Immature natural killer cell (primary cell): ENCODE data around the gene FLNB. TPM values are rescaled to one million over a fixed set of nuclear protein-coding genes. Genes with fewer than 3 reads are reported as not detected.
"Not testable (repeated sequence)": the region's sequence is repeated elsewhere in the genome, so short reads cannot be mapped to it uniquely, and the experiment has no call there.

Experiments used
- DNase-seq, 3 donors: peaks; one replicate each; pipeline ENCODE4 v3.0.0; 2022; ENCODE audit warnings: mixed read lengths in 1 of 3
- H3K27ac Mint-ChIP-seq, 6 donors: one replicate each; pipeline ENCODE4 v1.8.0; 2020; ENCODE audit warnings: mixed read lengths in 6 of 6, mild to moderate bottlenecking in 5 of 6, inconsistent platforms in 4 of 6, moderate library complexity in 3 of 6
- H3K27me3 Mint-ChIP-seq, 3 donors: one replicate each; pipeline ENCODE4 v1.8.0; 2020 to 2021; ENCODE audit warnings: low read depth in 3 of 3, mild to moderate bottlenecking in 3 of 3, mixed read lengths in 3 of 3, moderate library complexity in 3 of 3, inconsistent platforms in 1 of 3
- H3K36me3 Mint-ChIP-seq, 3 donors: one replicate each; pipeline ENCODE4 v1.8.0; 2020; ENCODE audit warnings: mixed read lengths in 3 of 3, inconsistent platforms in 2 of 3, mild to moderate bottlenecking in 2 of 3
- H3K4me1 Mint-ChIP-seq, 2 donors: one replicate each; pipeline ENCODE4 v1.8.0; 2020; ENCODE audit warnings: inconsistent platforms in 2 of 2, mild to moderate bottlenecking in 2 of 2, mixed read lengths in 2 of 2, moderate library complexity in 1 of 2
- H3K4me3 Mint-ChIP-seq, 5 donors: one replicate each; pipeline ENCODE4 v1.8.0; 2020; ENCODE audit warnings: mild to moderate bottlenecking in 5 of 5, mixed read lengths in 5 of 5, inconsistent platforms in 3 of 5, moderate library complexity in 3 of 5
- H3K9me3 Mint-ChIP-seq, 6 donors: one replicate each; pipeline ENCODE4 v1.8.0; 2020; ENCODE audit warnings: mild to moderate bottlenecking in 6 of 6, mixed read lengths in 6 of 6, inconsistent platforms in 4 of 6, moderate library complexity in 3 of 6
- polyA plus RNA-seq, 3 donors: library from polyadenylated mRNA; unstranded; fragments of 300-500 nt; fragmentation: Illumina TruSeq; gene quantifications; one replicate each; pipeline ENCODE4 v1.2.3, GENCODE V29; 2021

The FLNB gene
- polyA plus RNA-seq, 3 donors from 2014 or later, result 0.94 to 14.9 (median 7.5) TPM

DNA sequence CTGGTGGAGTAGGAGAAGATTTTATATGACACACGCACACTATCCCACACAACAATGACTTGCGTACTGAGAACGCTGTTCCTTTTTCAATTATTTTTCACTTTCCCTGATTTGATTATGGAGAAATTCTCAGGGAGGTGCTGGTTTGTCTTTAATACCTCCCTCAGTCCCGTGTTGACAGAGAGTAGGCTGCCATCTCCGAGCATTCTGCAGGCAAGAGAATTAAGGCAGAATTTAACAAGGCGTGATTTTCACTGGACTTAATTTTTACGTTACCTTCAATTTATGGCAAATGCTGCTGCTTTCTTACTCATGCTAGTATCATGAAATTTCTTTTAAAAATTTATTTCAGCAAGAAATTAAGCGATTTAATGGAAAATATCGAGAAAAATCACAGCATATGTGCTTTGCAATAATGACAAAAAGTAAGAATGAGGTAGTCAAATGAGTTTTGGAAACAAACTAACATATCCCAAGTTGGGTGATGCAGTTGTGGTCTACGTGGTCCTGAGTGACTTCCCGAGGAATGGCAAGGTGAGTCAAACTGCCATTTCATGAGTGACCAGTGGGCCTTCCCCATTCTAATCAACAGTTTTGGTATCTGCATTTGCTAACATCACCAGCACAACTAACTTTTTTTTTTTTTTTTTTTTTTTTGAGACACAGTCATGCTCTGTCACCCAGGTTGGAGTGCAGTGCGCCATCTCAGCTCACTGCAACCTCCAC is 185.6 kb downstream of the FLNB start:
- Mint-ChIP-seq H3K27ac (no peak overlapping the region), H3K4me3 (no peak overlapping the region), H3K4me1 (no peaks in the 10 kb centered on the region), H3K36me3 (no peaks in the 10 kb centered on the region), H3K9me3 (no peaks in the 10 kb centered on the region), H3K27me3 (peaks cover 0 to 4% (median 0%) of the 10 kb centered on the region in 3 donors)
- DNase-seq, result no peak

DNA sequence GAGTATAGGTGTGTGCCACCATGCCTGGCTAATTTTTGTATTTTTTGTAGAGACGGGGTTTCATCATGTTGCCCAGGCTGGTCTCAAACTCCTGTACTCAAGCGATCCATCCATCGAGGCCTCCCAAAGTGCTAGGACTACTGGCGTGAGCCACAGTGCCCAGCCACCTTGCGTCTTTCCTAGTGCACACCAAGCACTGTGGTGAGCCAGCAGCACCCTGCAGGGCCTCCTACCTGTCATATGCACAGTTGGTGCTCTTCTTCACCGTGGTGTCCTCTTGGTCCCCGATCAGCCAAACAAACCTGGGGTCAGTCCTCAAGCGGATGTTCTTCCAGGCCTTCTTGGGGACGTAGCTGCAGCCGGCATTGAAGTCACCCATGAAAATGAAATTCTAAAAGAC is 189.4 kb downstream of the FLNB start:
- DNase-seq, result no peak
- peaks cover 0 to 6% (median 2%) of the 10 kb centered on the region in 3 donors for H3K27me3 Mint-ChIP-seq
- H3K4me1 Mint-ChIP-seq, result peaks cover 4 to 11% of the 10 kb centered on the region in 2 donors
- H3K27ac Mint-ChIP-seq, result no peak overlapping the region
- H3K9me3 Mint-ChIP-seq, result no peaks in the 10 kb centered on the region
- no peak overlapping the region for H3K4me3 Mint-ChIP-seq
- H3K36me3 Mint-ChIP-seq, result no peaks in the 10 kb centered on the region

DNA sequence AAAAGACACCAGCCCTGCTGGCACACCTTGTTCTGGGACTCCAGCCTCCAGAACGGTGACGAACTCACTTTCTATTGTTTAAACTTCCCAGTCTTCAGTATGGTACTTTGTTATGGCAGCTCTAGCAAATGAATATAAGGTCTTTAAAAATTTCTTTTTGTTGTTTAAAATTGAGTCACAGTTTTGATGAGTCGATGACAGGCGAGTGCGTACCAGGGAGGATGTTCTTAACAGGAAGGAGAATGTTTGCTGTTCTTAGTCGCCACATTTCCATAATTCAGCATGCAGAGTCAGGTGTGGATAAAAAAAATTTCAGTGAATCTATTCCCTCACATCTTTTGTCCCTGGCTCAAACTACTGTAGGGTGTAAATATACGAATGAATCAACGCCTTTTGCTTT is 190.1 kb downstream of the FLNB start:
- Mint-ChIP-seq H3K4me1 (peaks cover 6 to 11% of the 10 kb centered on the region in 2 donors), H3K36me3 (no peaks in the 10 kb centered on the region), H3K4me3 (no peak overlapping the region), H3K9me3 (no peaks in the 10 kb centered on the region), H3K27ac (no peak overlapping the region), H3K27me3 (peaks cover 0 to 11% (median 2%) of the 10 kb centered on the region in 3 donors)
- no peak for DNase-seq

DNA sequence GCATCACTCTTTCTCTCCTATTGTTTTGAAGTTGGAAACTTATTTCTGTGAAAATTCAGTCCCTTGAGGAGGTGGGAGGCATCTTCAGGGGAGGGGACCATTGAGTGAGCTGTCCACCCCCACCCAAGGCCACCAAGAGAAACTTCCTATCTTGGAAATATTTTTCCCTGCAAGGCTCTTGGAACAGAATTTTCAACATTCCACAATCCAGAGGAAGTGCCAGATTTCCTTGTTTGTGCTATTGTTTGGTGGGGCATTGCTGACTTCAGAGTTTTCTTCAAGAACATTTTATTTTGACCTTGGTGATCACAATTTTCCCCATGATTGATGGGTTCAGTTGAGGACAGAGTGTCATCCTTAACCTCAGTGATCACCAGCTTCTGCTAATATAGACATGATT is 190.6 kb downstream of the FLNB start:
- peaks cover 0 to 12% (median 2%) of the 10 kb centered on the region in 3 donors for H3K27me3 Mint-ChIP-seq
- no peak overlapping the region for H3K4me3 Mint-ChIP-seq
- H3K4me1 Mint-ChIP-seq, result peaks cover 6 to 11% of the 10 kb centered on the region in 2 donors
- DNase-seq, result no peak
- no peaks in the 10 kb centered on the region for H3K36me3 Mint-ChIP-seq
- no peaks in the 10 kb centered on the region for H3K9me3 Mint-ChIP-seq
- H3K27ac Mint-ChIP-seq, result no peak overlapping the region

DNA sequence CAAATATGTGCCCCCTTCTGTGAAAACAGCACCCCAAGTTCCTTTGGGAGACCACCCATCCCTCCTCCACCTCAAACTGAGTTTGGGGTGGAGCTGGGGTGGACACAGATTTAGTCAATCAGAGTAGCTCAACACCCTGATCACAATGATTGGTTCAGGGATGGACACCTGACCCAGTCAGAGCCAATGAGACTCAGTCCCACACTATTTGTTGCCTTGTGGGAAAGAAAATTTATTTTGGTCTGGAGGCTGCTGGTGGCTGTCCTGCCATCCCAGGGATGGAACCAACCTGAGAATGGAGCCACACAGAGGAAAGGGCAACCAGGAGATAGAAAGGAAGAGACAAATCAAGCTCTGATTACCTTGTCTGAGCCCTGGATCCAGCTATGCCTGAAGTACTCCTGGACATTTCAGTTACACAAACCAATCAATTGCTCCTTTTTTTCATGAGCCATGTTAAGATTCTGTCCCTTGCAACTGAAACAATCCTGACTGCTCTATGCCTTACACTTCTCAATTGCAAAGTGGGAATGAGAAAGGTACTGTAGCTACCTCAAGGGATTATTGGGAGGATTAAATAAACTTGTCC is 192.0 kb downstream of the FLNB start:
- Mint-ChIP-seq H3K27me3 (peaks cover 0 to 13% (median 2%) of the 10 kb centered on the region in 3 donors), H3K4me3 (no peak overlapping the region), H3K36me3 (no peaks in the 10 kb centered on the region), H3K4me1 (peaks cover 6 to 11% of the 10 kb centered on the region in 2 donors), H3K9me3 (no peaks in the 10 kb centered on the region), H3K27ac (no peak overlapping the region)
- no peak for DNase-seq

DNA sequence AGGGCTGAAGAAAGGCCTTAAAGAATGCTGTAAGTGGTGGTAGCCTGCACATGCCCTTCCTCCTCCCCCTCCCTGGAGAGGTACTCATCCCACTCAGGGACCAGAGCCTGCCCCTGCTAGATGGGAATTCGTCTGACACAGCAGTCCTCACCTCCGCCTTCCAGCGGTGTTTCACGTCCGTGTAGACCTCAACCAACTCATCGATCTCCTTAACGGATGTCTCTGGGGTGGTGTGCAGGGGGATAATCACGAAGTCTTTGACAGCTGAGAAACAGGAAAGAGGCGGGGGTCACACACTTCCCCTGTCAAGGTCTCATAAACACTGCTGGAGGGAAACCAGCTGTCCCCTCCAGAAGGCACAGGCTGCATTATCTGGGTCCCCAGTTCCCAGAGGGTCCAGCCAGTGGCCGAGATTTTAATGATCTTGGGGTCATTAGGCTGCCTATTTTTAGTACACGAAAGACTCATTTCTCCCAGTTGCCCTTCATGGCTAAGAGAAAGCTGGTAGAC is 192.7 kb downstream of the FLNB start:
- Mint-ChIP-seq H3K4me3 (peak overlapping the region in 1 of 5 donors; percentile 34), H3K4me1 (peaks cover 6 to 11% of the 10 kb centered on the region in 2 donors), H3K9me3 (no peaks in the 10 kb centered on the region), H3K36me3 (no peaks in the 10 kb centered on the region), H3K27me3 (peaks cover 0 to 12% (median 2%) of the 10 kb centered on the region in 3 donors), H3K27ac (no peak overlapping the region)
- no peak for DNase-seq

DNA sequence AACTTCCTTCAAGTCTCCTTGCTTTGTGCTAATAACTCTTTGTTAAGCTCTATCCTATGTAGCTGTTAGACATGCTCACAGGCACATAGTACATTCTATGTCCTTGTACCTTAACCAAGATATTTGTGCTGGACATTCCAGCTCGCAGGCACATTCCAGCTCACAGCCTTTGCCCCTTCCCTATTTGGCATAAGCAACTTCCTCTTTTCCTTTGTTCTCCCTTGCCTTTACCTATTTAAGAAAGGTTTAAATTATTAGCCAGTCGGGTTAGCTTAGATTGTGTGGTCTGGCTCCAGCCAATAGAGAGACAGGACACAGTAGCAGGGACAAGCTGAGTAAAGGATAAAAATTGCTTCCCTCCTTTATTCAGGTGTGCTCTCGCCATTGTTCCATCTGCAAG is 193.2 kb downstream of the FLNB start:
- H3K27me3 Mint-ChIP-seq, result peaks cover 0 to 11% (median 2%) of the 10 kb centered on the region in 3 donors
- peaks cover 6 to 11% of the 10 kb centered on the region in 2 donors for H3K4me1 Mint-ChIP-seq
- H3K9me3 Mint-ChIP-seq, H3K4me3 Mint-ChIP-seq, DNase-seq, H3K36me3 Mint-ChIP-seq, H3K27ac Mint-ChIP-seq: not testable (repeated sequence)

DNA sequence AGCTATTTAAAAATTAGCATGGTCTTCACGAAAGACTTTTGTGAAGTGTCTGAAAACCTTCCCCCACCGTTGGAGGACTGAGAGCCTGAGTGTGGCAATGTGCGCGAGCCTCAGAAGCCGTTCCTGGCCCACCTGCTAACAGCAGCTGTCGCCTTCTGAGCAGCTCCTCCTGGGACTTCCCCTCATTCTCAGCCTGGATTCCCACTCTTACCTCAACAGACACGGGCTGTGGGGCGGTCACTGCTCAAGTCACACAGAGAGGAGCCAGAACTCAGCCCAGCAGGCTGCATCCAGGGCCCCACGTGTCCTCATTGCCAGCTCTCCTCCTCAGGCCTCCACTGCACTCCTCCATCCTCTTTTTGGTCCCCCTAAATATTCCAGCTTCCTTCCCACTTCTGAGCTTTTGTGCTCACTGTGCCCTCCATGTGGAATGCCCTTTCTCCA is 194.7 kb downstream of the FLNB start:
- Mint-ChIP-seq H3K36me3 (no peaks in the 10 kb centered on the region), H3K27ac (no peak overlapping the region), H3K27me3 (peaks cover 0 to 9% (median 2%) of the 10 kb centered on the region in 3 donors), H3K9me3 (no peaks in the 10 kb centered on the region), H3K4me3 (no peak overlapping the region), H3K4me1 (peaks cover 6 to 11% of the 10 kb centered on the region in 2 donors)
- DNase-seq, result no peak

DNA sequence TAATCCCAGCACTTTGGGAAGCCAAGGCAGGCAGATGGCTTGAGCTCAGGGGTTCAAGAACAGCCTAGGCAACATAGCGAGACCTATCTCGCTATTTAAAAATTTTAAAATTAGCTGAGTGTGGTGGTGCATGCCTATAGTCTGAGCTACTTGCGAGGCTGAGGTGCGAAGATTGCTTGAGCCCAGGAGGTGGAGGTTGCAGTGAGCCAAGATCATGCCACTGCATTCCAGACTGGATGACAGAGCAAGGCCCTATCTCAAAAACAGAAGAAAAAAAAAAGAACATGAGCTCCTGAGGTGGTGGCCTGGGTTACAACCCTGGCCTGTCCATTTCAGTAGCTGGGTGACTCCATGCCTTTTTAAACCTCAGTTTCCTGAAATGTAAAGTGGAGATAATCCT is 195.3 kb downstream of the FLNB start:
- no peaks in the 10 kb centered on the region for H3K9me3 Mint-ChIP-seq
- peaks cover 0 to 9% (median 2%) of the 10 kb centered on the region in 3 donors for H3K27me3 Mint-ChIP-seq
- H3K36me3 Mint-ChIP-seq, result no peaks in the 10 kb centered on the region
- DNase-seq, result no peak
- H3K4me1 Mint-ChIP-seq, result peaks cover 6 to 11% of the 10 kb centered on the region in 2 donors
- H3K4me3 Mint-ChIP-seq, result no peak overlapping the region
- H3K27ac Mint-ChIP-seq, result no peak overlapping the region

DNA sequence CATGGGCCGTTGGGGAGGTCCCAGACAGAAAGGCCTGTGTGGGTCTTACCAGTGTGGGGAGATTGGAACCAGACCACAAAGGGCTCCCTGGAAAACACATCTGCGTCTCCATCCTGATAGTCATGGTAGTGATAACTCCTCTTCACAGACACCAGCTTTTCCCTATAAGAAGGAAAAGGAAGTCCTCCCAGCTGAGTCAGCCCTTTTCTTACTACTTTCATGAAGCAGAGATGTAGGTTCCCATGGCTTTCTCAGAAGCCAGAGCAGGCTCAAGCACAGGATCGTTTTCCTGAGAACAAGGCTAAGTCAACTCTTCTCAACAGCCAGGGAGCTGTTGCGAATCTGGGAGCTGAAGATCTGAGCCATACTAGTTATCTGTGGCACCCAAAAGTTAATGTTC is 196.5 kb downstream of the FLNB start:
- Mint-ChIP-seq H3K27ac (no peak overlapping the region), H3K36me3 (no peaks in the 10 kb centered on the region), H3K4me3 (no peak overlapping the region), H3K27me3 (peaks cover 0 to 9% (median 2%) of the 10 kb centered on the region in 3 donors), H3K9me3 (no peaks in the 10 kb centered on the region), H3K4me1 (peaks cover 6 to 11% of the 10 kb centered on the region in 2 donors)
- no peak for DNase-seq

DNA sequence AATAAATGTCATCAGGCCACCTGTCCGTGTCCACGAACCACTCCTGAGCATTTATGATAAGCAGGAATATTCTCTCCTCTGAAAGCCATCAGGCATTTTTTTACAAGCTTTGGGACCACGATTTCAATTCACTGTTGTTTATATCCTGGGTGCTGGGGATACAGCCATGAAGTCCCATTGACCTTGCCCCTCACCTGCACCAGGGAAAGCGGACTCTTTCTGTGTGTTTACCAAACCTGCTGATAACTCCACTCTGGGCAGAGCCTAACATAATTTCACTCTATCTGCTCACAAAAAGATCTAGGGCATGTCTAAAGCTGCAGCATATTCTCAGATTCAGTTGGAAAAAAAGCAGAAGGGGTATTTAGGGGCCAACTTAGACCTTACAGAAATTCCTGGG is 197.8 kb downstream of the FLNB start:
- Mint-ChIP-seq H3K27ac (no peak overlapping the region), H3K9me3 (no peaks in the 10 kb centered on the region), H3K4me1 (peaks cover 3 to 4% of the 10 kb centered on the region in 2 donors), H3K4me3 (no peak overlapping the region), H3K27me3 (peaks cover 0 to 10% (median 0%) of the 10 kb centered on the region in 3 donors), H3K36me3 (no peaks in the 10 kb centered on the region)
- DNase-seq, result no peak

DNA sequence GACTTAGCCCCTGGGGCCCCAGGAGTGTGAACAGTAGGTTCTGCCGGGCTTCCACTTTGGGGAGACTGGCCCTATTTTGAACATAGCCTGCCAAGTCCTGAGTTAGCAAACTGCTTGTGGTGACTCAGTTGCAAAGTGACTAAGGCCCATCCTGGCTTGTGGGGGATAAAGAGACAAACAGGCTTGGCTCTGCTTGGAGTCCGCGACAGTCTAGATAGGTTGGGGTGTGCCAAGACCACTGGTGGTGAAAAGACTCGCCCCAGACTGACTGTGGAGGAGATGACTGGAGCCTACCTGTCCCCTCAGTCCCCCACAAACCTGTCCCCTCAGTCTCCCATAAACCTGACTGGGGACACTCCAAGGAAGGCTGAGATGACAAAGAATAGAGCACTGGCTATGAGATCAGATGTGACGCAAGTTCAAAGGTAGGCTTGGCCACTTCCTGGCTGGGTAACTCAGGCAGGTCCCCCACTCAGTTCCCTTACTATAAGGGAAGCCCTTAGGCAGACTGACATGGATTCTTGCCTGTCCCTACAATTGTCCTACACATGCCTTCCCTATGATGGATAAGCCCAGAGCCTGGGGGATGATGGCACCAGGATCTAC is 198.3 kb downstream of the FLNB start:
- Mint-ChIP-seq H3K27ac (no peak overlapping the region), H3K36me3 (no peaks in the 10 kb centered on the region), H3K9me3 (no peaks in the 10 kb centered on the region), H3K4me1 (peaks cover 0 to 2% of the 10 kb centered on the region in 2 donors), H3K4me3 (no peak overlapping the region), H3K27me3 (peaks cover 0 to 12% (median 0%) of the 10 kb centered on the region in 3 donors)
- no peak for DNase-seq

DNA sequence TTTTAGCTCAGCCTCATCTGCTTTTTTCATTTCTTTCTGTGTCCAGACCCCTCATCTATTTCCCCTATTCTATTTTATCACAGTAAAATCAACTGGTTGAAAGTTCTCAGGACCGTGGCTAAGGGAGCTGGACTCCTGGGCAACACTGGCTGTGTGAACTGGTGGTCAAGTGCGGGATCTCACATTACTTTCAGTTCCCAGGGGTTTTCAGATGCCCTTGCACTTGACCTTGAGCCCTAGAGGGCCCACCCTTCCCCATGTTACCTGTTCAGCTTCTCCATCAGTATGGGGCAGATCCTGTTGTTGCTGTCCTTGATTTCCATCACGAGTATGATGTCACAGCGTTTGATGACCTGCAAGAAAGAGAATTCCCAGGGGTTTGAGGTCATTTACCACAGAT is 199.7 kb downstream of the FLNB start:
- DNase-seq, result no peak
- H3K9me3 Mint-ChIP-seq, result no peaks in the 10 kb centered on the region
- no peaks in the 10 kb centered on the region for H3K36me3 Mint-ChIP-seq
- no peak overlapping the region for H3K4me3 Mint-ChIP-seq
- H3K27me3 Mint-ChIP-seq, result peaks cover 0 to 10% (median 0%) of the 10 kb centered on the region in 3 donors
- H3K27ac Mint-ChIP-seq, result no peak overlapping the region
- peaks cover 0 to 2% of the 10 kb centered on the region in 2 donors for H3K4me1 Mint-ChIP-seq

DNA sequence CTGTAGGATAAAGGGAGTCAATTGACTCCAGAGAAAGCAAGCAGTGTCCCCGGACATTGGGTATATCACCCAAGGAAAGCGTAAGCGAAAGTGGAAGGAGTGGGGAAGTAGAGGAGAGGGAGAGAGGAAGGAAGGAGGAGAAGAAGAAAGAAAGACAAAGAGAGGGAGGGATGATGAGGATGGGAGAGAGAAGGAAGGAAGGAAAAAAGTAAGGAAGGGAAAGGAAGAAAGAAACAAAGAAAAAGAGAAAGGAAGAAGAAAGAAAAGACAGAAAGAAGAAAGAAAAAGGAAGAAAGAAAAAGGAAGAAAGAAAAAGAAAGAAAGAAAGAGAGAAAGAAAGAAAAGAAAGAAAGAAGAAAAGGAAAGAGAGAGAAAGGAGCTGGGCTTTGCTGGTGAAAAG is 201.7 kb downstream of the FLNB start:
- H3K9me3 Mint-ChIP-seq, result no peaks in the 10 kb centered on the region
- H3K36me3 Mint-ChIP-seq, result no peaks in the 10 kb centered on the region
- DNase-seq, result no peak
- no peak overlapping the region for H3K4me3 Mint-ChIP-seq
- no peak overlapping the region for H3K27ac Mint-ChIP-seq
- H3K27me3 Mint-ChIP-seq, result peaks cover 0 to 5% (median 2%) of the 10 kb centered on the region in 3 donors
- H3K4me1 Mint-ChIP-seq, result peaks cover 0 to under 1% of the 10 kb centered on the region in 2 donors
